T-helper 2 cell treated with Interferon-gamma antibody and Interleukin-4, amounts not matched to agents 100 ng/mL and 5 ng/mL, for 36 hours (primary cell): ENCODE measurements around the gene GSTA5. TPM values are rescaled to one million over a fixed set of nuclear protein-coding genes. Genes with fewer than 3 reads are reported as not detected.
"Not testable (repeated sequence)": the region's sequence is repeated elsewhere in the genome, so short reads cannot be mapped to it uniquely, and the experiment has no call there.

Experiments used
- intact Hi-C: fragments of 100-400 bp; cut with micrococcal nuclease; formaldehyde crosslinking; loops from one replicate; pipeline ENCODE4 v1.15.1; 2023
- total RNA-seq: library from RNA; stranded (reverse); gene quantifications from 2 replicates; pipeline ENCODE4 v1.2.3, GENCODE V29; 2022

GSTA5 gene
- total RNA-seq, 1 donor from 2014 or later: not detected

DNA sequence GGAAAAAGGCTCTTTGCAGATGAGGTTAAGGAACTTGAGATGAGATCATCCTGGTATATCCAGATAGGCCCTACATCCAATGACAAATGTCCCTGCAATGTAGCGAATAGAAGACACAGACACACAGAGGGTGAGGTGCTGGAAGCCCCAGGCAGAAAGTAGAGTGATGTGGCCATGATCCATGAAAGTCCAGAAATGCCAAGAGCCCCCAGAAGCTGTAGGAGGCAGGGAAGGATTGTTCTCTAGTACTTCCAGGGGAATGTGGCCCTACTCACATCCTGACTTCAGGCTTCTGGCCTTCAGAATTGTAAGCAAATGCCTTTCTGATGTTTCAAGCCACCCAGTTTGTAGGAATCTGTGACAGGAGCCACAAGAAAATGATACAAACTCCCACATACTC lies 51.0 kb downstream of the GSTA5 start:
- intact Hi-C loops: not testable (repeated sequence)

DNA sequence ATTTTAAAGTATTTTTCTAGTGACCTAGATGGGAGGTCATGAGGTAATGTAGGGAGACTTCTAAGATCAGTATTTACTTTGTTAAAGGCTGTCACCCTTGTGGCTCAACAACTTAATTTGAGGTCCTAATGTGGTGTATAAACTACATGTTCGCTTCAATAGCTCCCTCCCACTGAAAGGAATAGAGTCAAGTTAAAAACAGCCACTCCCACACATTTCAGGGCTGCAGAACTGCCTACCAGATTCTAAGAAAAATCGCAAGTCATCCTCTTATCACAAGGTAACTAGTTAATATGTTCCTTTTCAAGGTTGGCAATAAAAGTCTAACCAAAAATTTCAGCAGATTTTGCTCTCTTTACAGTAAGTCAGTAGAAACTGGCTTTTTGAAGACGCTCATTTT lies 52.1 kb downstream of the GSTA5 start:
- intact Hi-C loops: no loop called here

DNA sequence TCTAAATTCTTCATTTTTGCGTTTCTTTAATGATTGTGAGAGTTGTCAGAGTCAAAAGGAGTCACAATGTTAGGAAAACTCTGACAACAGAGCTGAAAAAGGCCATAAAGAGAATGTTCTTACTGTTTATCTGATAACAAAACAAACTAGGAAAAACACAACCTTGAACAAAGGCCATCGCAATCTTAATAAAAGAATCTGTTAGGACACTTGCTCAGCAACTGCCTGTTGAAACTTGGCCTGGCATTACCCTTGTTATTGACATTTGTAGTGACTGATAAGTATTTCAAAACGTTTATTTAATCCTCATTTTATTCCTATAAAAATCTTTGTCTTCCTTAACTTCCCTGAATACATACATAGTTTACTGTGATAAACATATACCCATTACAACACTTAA lies 52.7 kb downstream of the GSTA5 start:
- intact Hi-C loops: no loop called here

DNA sequence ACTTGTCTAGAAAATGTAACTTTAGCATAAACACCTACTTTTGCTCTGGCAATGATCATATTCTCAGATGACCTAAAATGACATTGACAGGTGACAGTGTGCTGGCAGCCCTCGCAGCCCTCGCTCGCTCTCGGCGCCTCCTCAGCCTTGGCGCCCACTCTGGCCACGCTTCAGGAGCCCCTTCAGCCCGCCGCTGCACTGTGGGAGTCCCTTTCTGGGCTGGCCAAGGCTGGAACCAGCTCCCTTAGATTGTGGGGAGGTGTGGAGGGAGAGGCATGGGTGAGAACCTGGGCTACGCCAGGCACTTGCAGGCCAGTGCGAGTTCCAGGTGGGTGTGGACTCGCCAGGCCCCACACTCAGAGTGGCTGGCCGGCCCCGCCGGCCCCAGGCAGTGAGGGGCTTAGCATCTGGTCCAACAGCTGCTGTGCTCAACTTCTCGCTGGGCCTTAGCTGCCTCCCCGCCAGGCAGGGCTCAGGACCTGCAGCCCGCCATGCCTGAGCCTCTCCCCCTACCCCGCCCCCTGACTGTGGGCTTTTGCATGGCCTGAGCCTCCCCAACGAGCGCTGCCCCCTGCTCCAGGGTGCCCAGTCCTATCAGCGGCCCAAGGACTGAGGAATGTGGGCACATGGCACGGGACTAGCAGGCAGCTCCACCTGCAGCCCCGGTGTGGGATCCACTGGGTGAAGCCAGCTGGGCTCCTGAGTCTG lies 54.2 kb downstream of the GSTA5 start:
- intact Hi-C loops: no loop called here

DNA sequence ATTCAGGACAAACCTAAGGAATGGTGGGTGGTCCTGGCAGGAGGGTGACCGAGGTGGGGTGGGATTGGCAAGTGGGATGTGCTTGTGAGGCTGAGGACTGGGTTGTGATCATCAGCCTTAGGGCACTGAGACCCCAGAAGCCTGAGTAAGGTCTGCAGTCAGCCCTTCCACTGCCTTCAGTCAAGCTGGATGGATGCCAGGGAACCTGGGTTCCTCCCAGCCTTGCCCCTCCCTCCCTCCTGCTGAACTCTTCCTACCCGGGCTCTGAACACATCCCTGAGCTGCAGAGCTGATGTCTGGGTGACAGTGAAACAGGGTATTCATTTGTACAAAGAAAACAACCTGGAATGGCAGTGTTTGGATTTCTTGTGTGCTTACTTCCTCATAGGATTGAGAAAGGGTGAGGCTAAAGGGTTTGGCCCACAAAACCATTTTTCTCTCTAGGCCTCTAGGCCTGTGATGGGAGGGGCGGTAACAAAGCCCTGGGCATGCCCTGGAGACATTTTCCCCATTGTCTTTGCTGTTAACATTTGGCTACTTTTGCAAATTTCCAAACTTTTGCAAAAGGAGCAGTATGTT lies 57.8 kb downstream of the GSTA5 start:
- intact Hi-C loops: not testable (repeated sequence)

DNA sequence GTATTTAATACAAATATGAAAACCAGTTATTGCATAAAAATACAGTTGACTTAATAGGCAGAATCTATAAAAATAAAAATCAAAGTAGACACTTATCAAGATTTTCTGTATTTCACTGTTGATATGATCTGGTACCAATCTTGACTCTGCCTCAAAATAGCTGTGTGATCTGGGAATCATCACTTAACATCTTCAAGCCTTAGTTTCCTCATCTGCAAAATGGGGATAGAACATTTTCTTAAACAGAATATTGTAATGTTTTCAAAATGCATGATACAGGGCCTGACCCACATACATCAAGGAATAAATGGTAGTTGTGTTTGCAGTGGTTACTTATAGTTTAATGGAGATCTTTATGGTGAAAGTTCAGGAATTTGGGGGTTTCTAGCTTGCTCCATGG lies 58.4 kb downstream of the GSTA5 start:
- intact Hi-C loops: not testable (repeated sequence)

Other genes starting within 250 kb of the GSTA5 start
- gene TMEM14A, start 169.7 kb downstream of the GSTA5 start, total RNA-seq: 23.8 and 25.5 TPM in 2 replicates
- not detected in 2 replicates for gene GSTA2, start 77.3 kb downstream of the GSTA5 start, total RNA-seq
- not detected in 2 replicates for gene GSTA1, start 37.0 kb downstream of the GSTA5 start, total RNA-seq
- not detected in 2 replicates for gene GSTA3, start 68.9 kb upstream of the GSTA5 start, total RNA-seq
- 5.4 and 5.9 TPM in 2 replicates for gene GSTA4, start 154.5 kb upstream of the GSTA5 start, total RNA-seq
- 7.5 and 7.6 TPM in 2 replicates for gene CILK1, start 221.0 kb upstream of the GSTA5 start, total RNA-seq
- 69.0 and 73.5 TPM in 2 replicates for gene FBXO9, start 224.6 kb upstream of the GSTA5 start, total RNA-seq